GM21515 (cell line): ENCODE data around the gene COQ7.

Source experiments
- ATAC-seq: cut with Tn5 transposase; IDR thresholded peaks from one replicate; pipeline ENCODE4 v1.9.1; 2021; ENCODE audit not compliant: unreplicated experiment

COQ7 gene

GRCh38 chr16:19067349-19068236 is at the start of gene COQ7:
COQ7 (plus strand) TSS chr16:19067614; CDS start chr16:19067665, 51 bp downstream.
- ATAC-seq: peak; percentile 92

- ATAC-seq: no peak
Measured at GRCh38 chr16:19020689-19021088, 46.7 kb upstream of the COQ7 start.

GRCh38 chr16:19021747-19022146 is 45.7 kb upstream of the COQ7 start:
- ATAC-seq: no peak

DNA sequence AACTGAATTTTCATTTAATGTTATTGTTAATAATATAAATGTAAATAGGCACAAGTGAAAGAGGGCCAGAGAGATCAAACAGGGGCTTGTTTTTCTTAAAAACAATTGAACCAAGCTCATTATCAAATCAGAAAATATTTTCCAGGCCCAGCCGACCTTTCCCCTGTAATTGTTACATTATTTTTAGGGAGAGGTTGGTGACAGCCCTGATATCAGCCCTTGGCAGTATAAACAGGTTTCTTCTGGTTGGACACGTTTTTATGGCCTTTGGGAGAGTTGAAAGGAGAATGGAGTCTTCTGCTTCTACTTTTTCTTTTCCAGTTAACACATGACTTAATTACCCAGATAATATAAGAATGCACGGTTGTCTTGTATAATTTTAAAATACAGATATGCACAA is 40.0 kb upstream of the COQ7 start:
- ATAC-seq: no peak

DNA sequence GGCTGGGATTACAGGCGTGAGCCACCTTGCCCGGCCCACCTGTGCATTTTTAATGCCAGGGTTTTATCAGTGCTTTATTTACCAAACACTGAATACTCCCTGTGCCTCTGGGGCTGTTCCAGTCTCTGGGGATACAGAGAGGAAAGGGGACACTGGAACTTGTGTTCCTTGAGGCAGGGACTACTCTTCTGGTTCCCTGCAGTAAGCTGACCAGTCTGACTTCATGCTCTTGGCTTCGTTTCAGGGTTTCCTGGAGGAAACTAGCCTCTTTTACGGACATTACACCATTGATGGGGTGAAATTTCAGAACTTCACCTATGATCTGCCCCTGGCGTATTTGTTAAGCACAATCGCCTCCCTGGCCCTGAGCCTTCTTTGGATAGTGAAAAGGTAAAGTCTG is 37.4 kb upstream of the COQ7 start:
- no peak for ATAC-seq

- ATAC-seq: no peak
Measured at GRCh38 chr16:19031738-19032137, 35.7 kb upstream of the COQ7 start.

GRCh38 chr16:19033761-19034160 is 33.7 kb upstream of the COQ7 start:
- no peak for ATAC-seq

GRCh38 chr16:19040400-19040799 is 27.0 kb upstream of the COQ7 start:
- no peak for ATAC-seq

GRCh38 chr16:19044769-19045168 is 22.6 kb upstream of the COQ7 start:
- no peak for ATAC-seq

DNA sequence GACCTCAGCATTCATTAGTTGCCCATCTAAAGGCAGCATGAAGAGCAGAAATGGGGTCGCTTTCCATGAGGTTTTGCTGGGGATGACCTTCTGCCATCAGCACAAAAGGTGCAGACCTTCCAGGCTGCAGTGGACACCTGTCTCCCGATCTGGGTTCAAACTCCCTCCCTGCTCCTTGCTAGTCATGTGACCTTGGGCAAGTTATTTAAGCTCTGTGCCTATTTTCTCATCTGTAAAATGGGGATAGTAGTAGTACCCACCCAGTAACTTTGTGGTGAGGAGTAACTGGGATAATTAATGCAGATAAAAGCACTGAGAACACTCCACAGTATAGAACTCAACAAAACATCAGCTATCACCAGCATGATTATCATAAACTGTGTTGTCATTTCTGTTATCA is 21.4 kb upstream of the COQ7 start:
- no peak for ATAC-seq

- ATAC-seq: no peak
Measured at GRCh38 chr16:19062706-19063105, 4.7 kb upstream of the COQ7 start.

GRCh38 chr16:19066988-19067348 is 446 bp upstream of the COQ7 start:
- no peak for ATAC-seq

DNA sequence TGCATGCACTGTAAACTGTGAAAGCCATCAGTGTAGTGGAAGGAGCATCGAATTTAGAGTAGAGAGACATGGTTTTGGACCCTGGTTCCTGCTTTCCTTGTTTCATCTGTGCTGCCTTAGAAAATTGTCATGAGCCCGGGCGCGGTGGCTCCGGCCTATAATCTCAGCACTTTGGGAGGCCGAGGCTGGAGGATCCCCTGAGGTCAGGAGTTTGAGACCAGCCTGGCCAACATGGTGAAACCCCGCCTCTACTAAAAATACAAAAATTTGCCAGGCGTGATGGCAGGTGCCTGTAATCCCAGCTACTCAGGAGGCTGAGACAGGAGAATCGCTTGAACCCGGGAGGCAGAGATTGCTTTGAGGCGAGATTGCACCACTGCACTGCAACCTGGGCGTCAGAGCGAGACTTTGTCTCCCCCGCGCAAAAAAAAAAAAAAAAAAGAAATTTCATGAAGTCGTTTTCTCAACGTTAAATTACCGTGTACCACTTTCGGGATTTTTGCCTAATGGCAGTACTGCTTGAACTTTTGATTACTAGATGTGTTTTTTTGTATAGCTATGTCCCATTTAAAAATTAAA is 912 bp downstream of the COQ7 start:
- ATAC-seq: no peak

GRCh38 chr16:19071811-19072777 is 4.7 kb downstream of the COQ7 start:
- ATAC-seq: no peak

DNA sequence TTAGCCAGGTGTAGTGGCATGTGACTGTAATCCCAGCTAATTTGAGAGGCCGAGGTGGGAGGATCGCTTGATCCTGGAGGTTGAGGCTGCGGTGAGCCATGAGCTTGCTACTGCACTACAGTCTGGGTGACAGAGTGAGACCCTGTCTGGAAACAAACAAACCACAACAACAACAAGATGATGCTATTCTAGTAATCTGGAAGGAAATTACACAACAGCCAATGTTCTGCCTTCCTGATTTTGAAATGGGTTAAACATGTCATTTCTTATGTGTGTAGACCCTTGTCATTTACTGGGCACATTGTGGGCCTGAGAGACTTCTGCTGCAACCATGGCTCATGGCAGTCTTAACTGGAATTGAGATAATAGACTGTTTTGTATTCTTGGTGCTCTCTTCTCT is 5.9 kb downstream of the COQ7 start:
- ATAC-seq: no peak

- no peak for ATAC-seq
Measured at GRCh38 chr16:19073863-19074262, 6.4 kb downstream of the COQ7 start.

GRCh38 chr16:19075511-19075910 is 8.1 kb downstream of the COQ7 start:
- no peak for ATAC-seq

GRCh38 chr16:19077879-19078278 is 10.5 kb downstream of the COQ7 start:
- ATAC-seq: no peak

DNA sequence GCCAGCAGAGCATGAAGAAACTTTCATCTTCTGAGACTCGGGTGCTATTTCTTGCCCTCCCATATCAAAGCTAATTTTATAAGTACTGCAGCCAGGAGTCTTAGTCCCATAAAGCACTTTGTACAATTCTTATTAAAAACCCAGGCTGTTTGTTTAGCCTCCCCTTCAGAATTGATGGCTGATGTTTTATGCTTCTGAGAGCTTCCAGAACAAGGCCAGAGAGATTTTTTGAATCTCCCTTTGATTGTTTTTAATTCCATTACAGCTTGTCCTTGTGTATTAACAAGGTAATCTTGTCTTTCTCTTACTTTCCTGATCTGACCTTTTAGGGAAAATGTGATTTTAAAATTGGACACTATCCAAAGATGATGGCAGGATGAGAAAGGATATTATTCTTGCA is 16.3 kb downstream of the COQ7 start:
- no peak for ATAC-seq

GRCh38 chr16:19084139-19084538 is 16.7 kb downstream of the COQ7 start:
- no peak for ATAC-seq

DNA sequence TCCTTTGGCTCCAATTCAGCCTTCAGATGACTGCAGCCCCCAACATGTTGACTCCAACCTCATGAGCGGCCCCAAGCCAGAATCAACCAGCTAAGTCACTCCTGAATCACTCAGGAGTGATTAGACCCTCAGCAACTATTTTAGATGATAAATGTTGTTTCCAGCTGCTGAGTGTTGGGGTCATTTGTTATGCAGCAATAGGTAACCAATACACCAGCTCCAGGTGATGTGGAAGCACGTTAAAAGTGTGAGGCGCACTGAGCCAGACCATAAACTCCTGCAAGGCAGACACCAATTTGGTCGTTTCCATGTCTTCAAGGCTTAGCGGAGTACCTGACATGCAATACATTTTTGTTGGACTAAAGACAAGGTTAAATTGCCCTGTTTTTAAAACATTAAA is 17.5 kb downstream of the COQ7 start:
- no peak for ATAC-seq
